GM10248 (cell line): ENCODE results near the gene CLRN1.
"Not testable (repeated sequence)": the region's sequence is repeated elsewhere in the genome, so short reads cannot be mapped to it uniquely, and the experiment has no call there.

Experiments
- CTCF ChIA-PET: fragments of 300-600 bp; sonication (Branson Sonifier 250); formaldehyde crosslinking; extraction: SDS; loops from one replicate; lab custom pipeline; 2021; ENCODE audit warnings: antibody characterized with exemption; lab: Yijun Ruan, JAX
- POLR2A ChIA-PET: fragments of 350-650 bp; sonication (Branson Sonifier 250); formaldehyde crosslinking; extraction: SDS; loops from one replicate; lab custom pipeline; 2020; ENCODE audit warnings: antibody characterized with exemption; lab: Yijun Ruan, JAX
- DNase-seq: peaks from one replicate; pipeline ENCODE4 v3.0.0; 2012; ENCODE audit errors: extremely low spot score
- CTCF ChIP-seq: IDR thresholded peaks from 2 replicates; pipeline ENCODE4 v1.5.1; 2012; ENCODE audit warnings: mild to moderate bottlenecking, low read depth; ENCODE audit errors: extremely low read depth, missing control alignments, control extremely low read depth

The CLRN1 gene

DNA sequence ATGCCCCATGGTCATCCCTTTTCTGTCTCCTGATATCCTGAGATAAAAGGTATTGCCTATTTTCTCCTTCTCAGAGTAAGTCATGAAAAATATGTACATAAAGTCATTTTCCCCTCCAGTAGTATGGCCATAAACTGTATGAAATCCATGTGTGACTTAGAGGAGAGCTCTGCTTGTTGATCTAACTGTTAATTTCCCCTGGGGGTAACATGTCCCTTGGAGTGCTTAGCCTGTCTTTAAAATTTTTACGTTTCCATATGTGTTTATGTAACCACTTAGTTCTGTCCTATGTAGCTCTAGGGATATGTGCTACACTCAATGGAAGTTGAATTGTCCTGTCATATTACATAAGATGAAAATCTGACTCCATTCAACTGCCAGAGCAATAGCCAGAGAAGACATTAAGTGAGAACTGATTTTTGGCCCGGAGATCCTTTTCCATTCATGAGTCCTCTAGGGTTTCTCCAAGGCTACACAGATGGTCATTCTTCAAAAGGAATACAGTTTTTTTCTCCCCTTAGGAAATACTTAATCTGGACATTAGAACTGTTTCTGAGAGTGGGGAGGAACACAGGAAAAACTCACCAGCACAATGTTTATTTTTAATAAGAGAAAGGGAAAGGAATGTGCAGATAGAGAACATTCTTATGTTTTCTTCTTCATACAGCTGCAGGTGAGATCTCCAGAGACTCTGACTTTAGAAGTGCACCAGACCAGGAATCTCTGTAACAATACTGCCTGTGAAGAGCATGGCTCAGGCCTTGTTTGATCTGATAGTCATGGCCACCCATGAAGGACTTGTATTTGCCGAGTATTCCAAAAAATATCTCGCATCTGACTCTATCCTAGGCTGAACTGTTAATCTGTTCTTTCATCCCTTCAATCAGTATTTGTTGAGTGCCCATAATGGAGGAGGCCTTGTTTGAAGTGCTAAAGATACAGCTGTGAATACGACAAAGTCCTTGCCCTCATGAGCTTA lies 29.8 kb upstream of the CLRN1 start:
- POLR2A ChIA-PET, result interaction anchor here (0.5 kb wide), 1 partner anchor 196 kb away, joined by 4 read pairs; no protein-coding TSS in a partner anchor
- no peak for DNase-seq
- TF ChIP-seq CTCF, result no peak
- CTCF ChIA-PET, result no interaction called here

DNA sequence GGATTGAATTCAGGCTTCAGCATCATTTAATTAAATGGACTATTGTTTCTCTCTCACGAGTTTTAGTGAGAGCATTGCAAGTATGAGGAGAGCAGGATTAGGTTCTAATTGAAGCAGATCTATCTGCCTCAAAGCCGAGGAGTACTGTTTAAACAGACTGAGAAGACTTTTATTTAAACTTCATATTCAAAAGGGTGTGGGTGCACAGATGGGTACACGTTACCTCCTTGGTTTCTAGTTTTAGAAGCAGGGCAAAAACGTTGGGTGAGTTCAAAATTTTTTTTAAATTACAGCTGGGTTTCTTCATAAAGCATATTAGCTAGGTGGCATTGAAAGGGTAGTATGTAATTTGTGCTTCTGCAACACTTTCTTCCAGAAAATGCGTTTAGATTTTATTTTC lies 26.5 kb upstream of the CLRN1 start:
- ChIA-PET CTCF (no interaction called here), POLR2A (no interaction called here)
- no peak for DNase-seq
- TF ChIP-seq CTCF, result no peak

GRCh38 chr3:150996731-150997130 lies 24.2 kb upstream of the CLRN1 start:
- no peak for TF ChIP-seq CTCF
- CTCF ChIA-PET, result no interaction called here
- DNase-seq, result no peak
- POLR2A ChIA-PET, result no interaction called here

DNA sequence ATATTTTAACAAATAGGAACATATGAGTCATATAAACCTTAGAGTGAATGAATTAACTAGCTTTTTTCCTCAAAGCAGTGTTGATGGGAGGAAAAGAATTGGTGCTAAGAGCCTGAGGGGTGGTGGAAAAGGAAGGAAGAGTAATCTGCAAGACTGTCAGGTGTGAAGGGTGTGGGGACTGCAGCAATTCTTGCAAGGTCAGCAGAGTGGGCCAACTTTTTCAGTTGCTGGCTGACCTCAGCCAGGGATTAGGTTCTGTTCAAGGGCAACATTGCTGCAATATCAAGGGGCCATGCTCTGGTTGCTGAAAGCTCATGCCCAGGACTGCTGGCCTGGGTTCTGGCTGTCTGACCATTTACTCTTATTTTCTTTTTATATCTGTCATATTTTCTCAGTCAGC lies 23.0 kb upstream of the CLRN1 start:
- no peak for TF ChIP-seq CTCF
- CTCF ChIA-PET, result interaction anchor here (1.0 kb wide), 1 partner anchor 18 kb away, joined by 3 read pairs; no protein-coding TSS in a partner anchor
- no peak for DNase-seq
- POLR2A ChIA-PET, result no interaction called here

DNA sequence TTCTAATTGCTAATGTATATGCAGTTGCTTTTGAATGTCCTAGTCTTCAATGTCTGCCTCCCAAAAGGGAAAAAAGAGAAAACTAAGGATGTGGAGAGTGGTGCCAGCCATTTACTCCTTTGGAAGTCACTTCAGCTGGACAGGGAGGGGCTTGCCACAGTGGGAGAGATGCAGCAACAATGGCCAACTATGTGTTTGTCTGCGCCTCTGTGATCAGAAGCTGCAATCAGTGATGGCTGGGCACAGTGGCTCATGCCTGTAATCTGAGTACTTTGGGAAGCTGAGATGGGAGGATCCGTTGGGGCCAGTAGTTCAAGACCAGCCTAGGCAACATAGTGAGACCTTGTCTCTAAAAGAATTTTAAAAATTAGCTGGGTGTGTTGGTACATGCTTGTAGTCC lies 16.7 kb upstream of the CLRN1 start:
- ChIA-PET POLR2A (no interaction called here), CTCF (interaction anchor here (1.2 kb wide), 1 partner anchor 179 kb away, joined by 4 read pairs; no protein-coding TSS in a partner anchor)
- no peak for TF ChIP-seq CTCF

DNA sequence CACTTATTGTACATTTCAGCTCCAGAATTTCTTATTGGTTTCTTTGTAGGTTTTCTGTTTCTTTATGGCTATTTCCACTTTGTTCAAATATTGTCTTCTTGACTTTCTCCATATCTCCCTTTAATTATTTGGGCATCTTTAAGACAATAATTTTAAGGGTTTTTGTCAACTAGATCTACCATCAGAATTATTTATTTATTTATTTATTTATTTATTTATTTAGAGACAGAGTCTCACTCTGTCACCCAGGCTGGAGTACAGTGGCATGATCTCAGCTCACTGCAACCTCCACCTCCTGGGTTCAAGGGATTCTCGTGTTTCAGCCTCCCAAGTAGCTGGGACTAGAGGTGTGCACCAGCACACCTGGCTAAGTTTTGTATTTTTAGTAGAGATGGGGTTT lies 15.9 kb upstream of the CLRN1 start:
- CTCF ChIA-PET, POLR2A ChIA-PET, DNase-seq: not testable (repeated sequence)

More for the DNA sequence above, 16.7 kb upstream of the CLRN1 start:
- DNase-seq, result no peak

GRCh38 chr3:150985711-150986110 lies 13.2 kb upstream of the CLRN1 start:
- TF ChIP-seq CTCF, result no peak
- POLR2A ChIA-PET, result no interaction called here

More at GRCh38 chr3:150985711-150986110, 13.2 kb upstream of the CLRN1 start:
- CTCF ChIA-PET, result no interaction called here
- DNase-seq, result no peak
